Nephron (organoid): ENCODE data around the gene HECTD2.
A peak's percentile ranks its signal among the peaks of the same experiment; 100 is the strongest.
"Not testable (repeated sequence)": the region's sequence is repeated elsewhere in the genome, so short reads cannot be mapped to it uniquely, and the experiment has no call there.

Experiments used
- H3K27ac Mint-ChIP-seq, 3 experiments: 2 replicates each; pipeline ENCODE4 v1.8.0; 2020; ENCODE audit warnings: mixed read lengths in 3 of 3, mild to moderate bottlenecking in 2 of 3, moderate library complexity in 1 of 3
- H3K27me3 Mint-ChIP-seq: 2 replicates; pipeline ENCODE4 v1.8.0; 2021; ENCODE audit warnings: low read depth, mild to moderate bottlenecking, moderate library complexity, mixed read lengths
- H3K36me3 Mint-ChIP-seq: 2 replicates; pipeline ENCODE4 v1.8.0; 2020; ENCODE audit warnings: low read depth, mixed read lengths
- H3K4me1 Mint-ChIP-seq: 2 replicates; pipeline ENCODE4 v1.8.0; 2020; ENCODE audit warnings: mixed read lengths
- H3K4me3 Mint-ChIP-seq, 3 experiments: 2 replicates each; pipeline ENCODE4 v1.8.0; 2020; ENCODE audit warnings: mild to moderate bottlenecking in 3 of 3, mixed read lengths in 3 of 3, moderate library complexity in 2 of 3
- H3K9me3 Mint-ChIP-seq: 2 replicates; pipeline ENCODE4 v1.8.0; 2020; ENCODE audit warnings: mixed read lengths
- TF ChIP-seq, protein P1 (sequence below), 3 experiments: fragments of 200-600 bp; sonication (generic); IDR thresholded peaks; one replicate each; pipeline ENCODE4 v1.5.0; 2021; ENCODE audit warnings: antibody characterized with exemption in 3 of 3; ENCODE audit not compliant: unreplicated experiment in 3 of 3

The HECTD2 gene

DNA sequence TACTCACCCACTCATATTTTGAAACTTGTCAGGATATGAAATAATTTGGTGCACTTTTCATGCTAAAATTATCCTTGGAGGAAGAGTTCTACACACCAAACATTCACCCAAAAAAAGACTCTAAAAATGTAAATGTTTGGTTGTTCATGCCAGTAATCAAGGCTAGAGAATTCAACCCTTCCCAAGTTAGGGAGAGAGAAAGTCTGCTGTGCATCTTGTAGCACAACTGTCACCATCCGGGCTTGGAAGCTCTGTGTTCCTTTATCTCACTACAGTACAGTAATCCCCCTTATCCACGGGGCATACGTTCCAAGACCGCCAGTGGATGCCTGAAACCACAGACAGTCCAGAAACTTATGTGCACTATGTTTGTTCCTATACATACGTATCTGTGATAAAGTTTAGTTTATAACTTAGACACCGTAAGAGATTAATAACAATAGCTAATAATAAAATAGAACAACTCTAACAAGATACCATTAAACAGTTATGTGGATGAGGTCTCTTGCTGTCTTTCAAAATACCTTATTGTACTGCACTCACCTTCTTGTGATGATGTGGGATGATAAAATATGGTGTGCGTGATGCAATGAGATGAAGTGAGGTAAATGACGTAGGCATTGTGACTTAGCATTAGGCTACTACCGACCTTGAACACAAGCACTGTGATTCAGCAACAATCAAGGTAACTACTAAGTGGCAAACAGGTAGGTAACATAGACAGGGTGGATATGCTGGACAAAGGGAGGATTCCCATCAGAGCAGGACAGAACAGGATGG, 24.6 kb upstream of the HECTD2 start:
- Mint-ChIP-seq H3K27me3 (peaks cover 22% of the 10 kb centered on the region), H3K27ac (no peak overlapping the region), H3K36me3 (no peaks in the 10 kb centered on the region), H3K9me3 (no peaks in the 10 kb centered on the region), H3K4me1 (peaks cover 19% of the 10 kb centered on the region), H3K4me3 (no peak overlapping the region)
- TF ChIP-seq, protein P1, sequence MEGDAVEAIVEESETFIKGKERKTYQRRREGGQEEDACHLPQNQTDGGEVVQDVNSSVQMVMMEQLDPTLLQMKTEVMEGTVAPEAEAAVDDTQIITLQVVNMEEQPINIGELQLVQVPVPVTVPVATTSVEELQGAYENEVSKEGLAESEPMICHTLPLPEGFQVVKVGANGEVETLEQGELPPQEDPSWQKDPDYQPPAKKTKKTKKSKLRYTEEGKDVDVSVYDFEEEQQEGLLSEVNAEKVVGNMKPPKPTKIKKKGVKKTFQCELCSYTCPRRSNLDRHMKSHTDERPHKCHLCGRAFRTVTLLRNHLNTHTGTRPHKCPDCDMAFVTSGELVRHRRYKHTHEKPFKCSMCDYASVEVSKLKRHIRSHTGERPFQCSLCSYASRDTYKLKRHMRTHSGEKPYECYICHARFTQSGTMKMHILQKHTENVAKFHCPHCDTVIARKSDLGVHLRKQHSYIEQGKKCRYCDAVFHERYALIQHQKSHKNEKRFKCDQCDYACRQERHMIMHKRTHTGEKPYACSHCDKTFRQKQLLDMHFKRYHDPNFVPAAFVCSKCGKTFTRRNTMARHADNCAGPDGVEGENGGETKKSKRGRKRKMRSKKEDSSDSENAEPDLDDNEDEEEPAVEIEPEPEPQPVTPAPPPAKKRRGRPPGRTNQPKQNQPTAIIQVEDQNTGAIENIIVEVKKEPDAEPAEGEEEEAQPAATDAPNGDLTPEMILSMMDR (IDR thresholded peaks at IDR 0.05; ENCODE audit: unreplicated experiment in 3 of 3), result no peak

DNA sequence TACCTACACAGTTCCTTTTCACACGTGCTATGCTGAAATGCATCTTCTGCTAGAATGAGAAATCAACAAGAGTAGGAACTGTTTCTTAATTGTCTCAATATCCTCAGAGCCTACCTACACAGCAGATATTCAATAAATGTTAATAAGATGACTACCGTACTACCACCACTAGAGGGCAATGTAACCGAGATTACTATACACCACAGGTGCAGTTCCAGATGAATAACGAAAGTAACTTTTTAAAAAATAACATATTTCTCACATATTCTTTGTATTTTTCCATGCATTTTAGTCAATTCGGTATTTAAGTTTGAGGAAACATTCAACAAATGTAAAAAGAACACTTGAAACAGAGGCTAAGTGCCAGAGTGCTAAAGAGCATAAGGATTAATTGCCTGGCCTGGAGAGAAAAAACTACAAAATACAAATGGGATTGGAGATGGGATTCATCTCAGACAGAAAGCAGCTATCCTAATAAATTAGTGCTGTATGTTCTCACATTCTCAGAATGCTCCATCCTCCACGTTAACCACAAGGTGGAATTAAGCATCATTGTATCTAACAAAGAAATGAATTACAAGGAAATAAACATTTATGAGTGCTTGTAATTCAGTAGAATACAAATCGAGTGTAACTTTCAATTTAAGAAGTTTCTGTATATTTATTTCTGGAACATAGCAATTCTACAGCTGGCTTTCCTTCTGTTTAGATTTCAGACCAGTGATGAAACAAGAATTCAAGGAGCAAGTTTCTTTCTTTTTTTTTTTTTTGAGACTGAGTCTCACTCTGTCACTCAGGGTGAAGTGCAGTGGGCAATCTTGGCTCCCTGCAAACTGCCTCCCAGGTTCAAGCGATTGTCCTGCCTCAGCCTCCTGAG, 20.3 kb upstream of the HECTD2 start:
- H3K36me3 Mint-ChIP-seq, result no peaks in the 10 kb centered on the region
- TF ChIP-seq, protein P1 (IDR thresholded peaks at IDR 0.05; ENCODE audit: unreplicated experiment in 3 of 3), result peak; percentile 61 to 77 (median 70)
- no peaks in the 10 kb centered on the region for H3K9me3 Mint-ChIP-seq
- peak overlapping the region in 2 of 3 experiments; percentile 15 to 44 for H3K27ac Mint-ChIP-seq
- H3K27me3 Mint-ChIP-seq, result peaks cover 14% of the 10 kb centered on the region
- peaks cover 10% of the 10 kb centered on the region for H3K4me1 Mint-ChIP-seq
- peak overlapping the region in 1 of 3 experiments; percentile 24 for H3K4me3 Mint-ChIP-seq

DNA sequence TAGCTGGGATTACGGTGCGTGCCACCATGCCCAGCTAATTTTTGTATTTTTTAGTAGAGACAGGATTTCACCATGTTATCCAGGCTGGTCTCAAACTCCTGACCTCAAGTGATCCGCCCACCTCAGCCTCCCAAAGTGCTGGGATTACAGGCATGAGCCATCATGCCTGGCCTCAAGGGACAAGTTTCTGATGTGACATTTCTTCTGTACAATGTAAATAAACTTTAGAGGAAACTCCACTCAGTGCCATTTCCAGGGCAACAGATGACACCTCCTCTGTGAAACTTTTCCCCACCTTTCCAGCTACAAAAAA, 19.7 kb upstream of the HECTD2 start:
- H3K36me3 Mint-ChIP-seq, H3K9me3 Mint-ChIP-seq, H3K4me3 Mint-ChIP-seq: not testable (repeated sequence)
- peaks cover 14% of the 10 kb centered on the region for H3K27me3 Mint-ChIP-seq
- peak overlapping the region in 1 of 3 experiments; percentile 31 for H3K27ac Mint-ChIP-seq
- H3K4me1 Mint-ChIP-seq, result peaks cover 10% of the 10 kb centered on the region

DNA sequence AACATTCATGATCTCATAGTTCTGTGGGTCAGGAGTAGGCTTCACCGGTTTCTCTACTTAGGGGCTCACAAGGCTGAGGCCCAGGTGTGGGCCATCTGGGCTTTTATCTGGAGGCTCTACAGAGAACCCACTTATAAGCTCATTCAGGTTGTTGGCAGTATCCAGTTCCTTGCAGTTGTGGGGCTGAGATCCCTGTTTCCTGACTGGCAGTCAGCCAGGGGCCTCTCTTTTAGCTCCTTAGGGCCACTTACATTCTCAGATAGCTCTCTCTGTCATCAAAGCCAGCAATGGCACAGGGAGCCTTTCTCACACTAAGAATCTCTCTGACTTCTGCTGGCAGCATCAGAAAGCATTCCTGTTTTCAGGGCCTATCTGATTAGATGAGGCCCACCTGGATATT, 18.2 kb upstream of the HECTD2 start:
- Mint-ChIP-seq H3K27ac (no peak overlapping the region), H3K9me3 (peaks cover 4% of the 10 kb centered on the region), H3K27me3 (peaks cover 11% of the 10 kb centered on the region), H3K4me1 (peaks cover 10% of the 10 kb centered on the region), H3K36me3 (no peaks in the 10 kb centered on the region), H3K4me3 (no peak overlapping the region)
- TF ChIP-seq, protein P1 (IDR thresholded peaks at IDR 0.05; ENCODE audit: unreplicated experiment in 3 of 3), result no peak

DNA sequence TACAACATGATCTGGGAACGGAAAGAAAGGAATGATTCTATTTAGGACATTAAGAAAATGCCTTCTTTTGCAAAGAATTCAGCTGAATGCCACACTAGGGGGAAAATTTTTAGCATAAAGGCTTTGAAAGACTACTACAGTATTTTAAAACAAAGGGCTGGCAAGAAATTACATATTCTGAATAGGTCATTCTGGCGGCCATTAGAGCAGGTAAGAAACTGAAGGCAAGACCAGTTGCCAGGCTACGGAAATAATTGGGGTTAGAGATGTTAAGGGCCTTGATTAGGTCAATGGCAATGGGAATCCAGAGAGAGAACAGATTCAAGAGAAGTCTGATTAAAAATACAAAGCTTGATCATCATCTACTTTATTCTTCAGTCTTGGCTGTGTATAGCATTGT, 3.8 kb upstream of the HECTD2 start:
- Mint-ChIP-seq H3K4me1 (peaks cover 6% of the 10 kb centered on the region), H3K27ac (no peak overlapping the region), H3K36me3 (no peaks in the 10 kb centered on the region), H3K27me3 (peaks cover 3% of the 10 kb centered on the region), H3K4me3 (peak overlapping the region in 2 of 3 experiments; percentile 10 to 20), H3K9me3 (no peaks in the 10 kb centered on the region)
- TF ChIP-seq, protein P1 (IDR thresholded peaks at IDR 0.05; ENCODE audit: unreplicated experiment in 3 of 3), result no peak

DNA sequence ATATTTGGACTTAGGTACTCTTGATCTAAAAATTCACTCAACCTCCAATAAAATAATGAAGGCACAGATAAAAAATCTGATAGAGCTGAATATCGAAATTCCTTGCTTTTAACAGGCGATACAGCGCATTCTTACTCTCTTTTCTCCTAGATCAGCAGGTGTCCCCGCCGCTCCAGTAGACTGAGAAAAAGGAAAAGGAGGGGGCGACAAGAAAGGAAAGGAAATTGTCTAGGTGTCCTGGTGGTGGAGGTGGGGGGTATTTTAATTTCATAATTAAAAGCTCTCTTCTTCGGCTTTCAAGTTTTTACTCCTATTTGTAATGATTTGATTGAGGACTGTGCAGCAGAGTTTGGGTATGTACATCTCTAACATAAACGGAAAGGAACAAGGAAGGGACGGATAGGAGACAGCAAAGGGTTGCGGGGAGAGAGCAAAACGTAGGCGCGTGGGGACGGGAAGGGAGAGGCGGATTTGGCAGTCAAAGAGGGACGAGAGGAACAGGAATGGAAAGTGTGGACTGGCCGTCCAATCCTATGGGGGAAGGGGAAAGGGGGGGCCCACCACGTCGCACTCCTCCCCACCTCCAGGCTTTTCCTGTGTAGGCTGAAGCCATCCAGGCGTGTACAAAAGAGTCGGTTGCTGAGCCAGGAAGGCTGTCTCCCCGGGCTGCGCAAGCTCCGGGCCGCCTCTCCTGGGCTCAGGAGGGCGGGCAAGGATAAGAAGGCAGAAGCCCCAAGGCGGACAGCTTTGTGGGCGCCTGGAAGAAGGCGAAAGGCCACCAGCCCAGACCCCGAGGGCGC, 875 bp upstream of the HECTD2 start:
- Mint-ChIP-seq H3K27me3 (peaks cover 3% of the 10 kb centered on the region), H3K36me3 (no peaks in the 10 kb centered on the region), H3K4me3 (peak overlapping the region; percentile 86 to 91 (median 87)), H3K9me3 (no peaks in the 10 kb centered on the region), H3K4me1 (peaks cover 20% of the 10 kb centered on the region), H3K27ac (peak overlapping the region; percentile 94 to 99 (median 99))
- TF ChIP-seq, protein P1 (IDR thresholded peaks at IDR 0.05; ENCODE audit: unreplicated experiment in 3 of 3), result no peak
